ENCODE results near the gene NRIP1.

NRIP1 gene

GRCh38 chr21:14949603-14950002 is 115.2 kb downstream of the NRIP1 start:
- Histone ChIP-seq H3K9me2 (replicated peaks; ENCODE audit: insufficient read depth, low read length) (no peaks in the 10 kb centered on the region), H3K36me3 (replicated peaks; ENCODE audit: insufficient read depth, low read length) (no peaks in the 10 kb centered on the region), H3K9me3 (replicated peaks; ENCODE audit: insufficient read depth, low read length) (no peaks in the 10 kb centered on the region), H3K9ac (ENCODE audit: low read length) (no peak overlapping the region), H3K4me3 (ENCODE audit: low read length) (no peak overlapping the region), H3K79me2 (ENCODE audit: low read length) (no peaks in the 10 kb centered on the region), H3K27ac (ENCODE audit: low read length) (no peak overlapping the region), H4K20me1 (ENCODE audit: insufficient read depth, low read length) (no peaks in the 10 kb centered on the region), H3K27me3 (replicated peaks; ENCODE audit: insufficient read depth, low read length) (no peaks in the 10 kb centered on the region), H3F3A (ENCODE audit: insufficient read depth, low read length) (no peaks in the 10 kb centered on the region), H3K4me1 (ENCODE audit: low read length) (no peaks in the 10 kb centered on the region), H3K4me2 (ENCODE audit: low read depth, low read length) (no peak overlapping the region), H2AFZ (ENCODE audit: low read length) (no peak overlapping the region)
- no peak for DNase-seq
- no peak for TF ChIP-seq CTCF (IDR thresholded peaks at IDR 0.05; ENCODE audit: low read length)
- TF ChIP-seq EZH2phosphoT487 (IDR thresholded peaks at IDR 0.05; ENCODE audit: low read length) = no peak
- no peak for TF ChIP-seq EZH2 (optimal IDR thresholded peaks at IDR 0.05; ENCODE audit: low read depth, low read length)

GRCh38 chr21:14947613-14948160 is 117.1 kb downstream of the NRIP1 start:
- no peaks in the 10 kb centered on the region for H3F3A ChIP-seq (ENCODE audit: insufficient read depth, low read length)
- no peaks in the 10 kb centered on the region for H4K20me1 ChIP-seq (ENCODE audit: insufficient read depth, low read length)
- no peak for TF ChIP-seq EZH2phosphoT487 (IDR thresholded peaks at IDR 0.05; ENCODE audit: low read length)
- no peak for TF ChIP-seq CTCF (IDR thresholded peaks at IDR 0.05; ENCODE audit: low read length)
- TF ChIP-seq EZH2 (optimal IDR thresholded peaks at IDR 0.05; ENCODE audit: low read depth, low read length) = no peak
- no peak overlapping the region for H3K9ac ChIP-seq (ENCODE audit: low read length)
- H3K4me2 ChIP-seq (ENCODE audit: low read depth, low read length) = no peak overlapping the region
- no peaks in the 10 kb centered on the region for H3K9me3 ChIP-seq (replicated peaks; ENCODE audit: insufficient read depth, low read length)
- no peaks in the 10 kb centered on the region for H3K79me2 ChIP-seq (ENCODE audit: low read length)
- DNase-seq = no peak
- no peaks in the 10 kb centered on the region for H3K4me1 ChIP-seq (ENCODE audit: low read length)
- no peaks in the 10 kb centered on the region for H3K9me2 ChIP-seq (replicated peaks; ENCODE audit: insufficient read depth, low read length)
- H3K27ac ChIP-seq (ENCODE audit: low read length) = no peak overlapping the region
- no peak overlapping the region for H2AFZ ChIP-seq (ENCODE audit: low read length)
- H3K4me3 ChIP-seq (ENCODE audit: low read length) = no peak overlapping the region
- no peaks in the 10 kb centered on the region for H3K36me3 ChIP-seq (replicated peaks; ENCODE audit: insufficient read depth, low read length)
- H3K27me3 ChIP-seq (replicated peaks; ENCODE audit: insufficient read depth, low read length) = no peaks in the 10 kb centered on the region

- Histone ChIP-seq H3K79me2 (ENCODE audit: low read length) (no peaks in the 10 kb centered on the region), H3F3A (ENCODE audit: insufficient read depth, low read length) (no peaks in the 10 kb centered on the region), H3K4me3 (ENCODE audit: low read length) (no peak overlapping the region), H2AFZ (ENCODE audit: low read length) (no peak overlapping the region), H3K4me1 (ENCODE audit: low read length) (no peaks in the 10 kb centered on the region), H3K27ac (ENCODE audit: low read length) (no peak overlapping the region), H4K20me1 (ENCODE audit: insufficient read depth, low read length) (no peaks in the 10 kb centered on the region), H3K9me2 (replicated peaks; ENCODE audit: insufficient read depth, low read length) (no peaks in the 10 kb centered on the region), H3K36me3 (replicated peaks; ENCODE audit: insufficient read depth, low read length) (no peaks in the 10 kb centered on the region), H3K9ac (ENCODE audit: low read length) (no peak overlapping the region), H3K27me3 (replicated peaks; ENCODE audit: insufficient read depth, low read length) (no peaks in the 10 kb centered on the region), H3K4me2 (ENCODE audit: low read depth, low read length) (no peak overlapping the region), H3K9me3 (replicated peaks; ENCODE audit: insufficient read depth, low read length) (no peaks in the 10 kb centered on the region)
- DNase-seq = no peak
- TF ChIP-seq EZH2phosphoT487 (IDR thresholded peaks at IDR 0.05; ENCODE audit: low read length) (no peak), EZH2 (optimal IDR thresholded peaks at IDR 0.05; ENCODE audit: low read depth, low read length) (no peak), CTCF (IDR thresholded peaks at IDR 0.05; ENCODE audit: low read length) (no peak)
Observed at GRCh38 chr21:14945176-14945575, 119.6 kb downstream of the NRIP1 start.
